Measurements from ENCODE around the gene IFITM2.
"Not testable (repeated sequence)": the region's sequence is repeated elsewhere in the genome, so short reads cannot be mapped to it uniquely, and the experiment has no call there.

The IFITM2 gene

GRCh38 chr11:311013-311748 lies 3.6 kb downstream of the IFITM2 start:
- not testable (repeated sequence) for DNase-seq

DNA sequence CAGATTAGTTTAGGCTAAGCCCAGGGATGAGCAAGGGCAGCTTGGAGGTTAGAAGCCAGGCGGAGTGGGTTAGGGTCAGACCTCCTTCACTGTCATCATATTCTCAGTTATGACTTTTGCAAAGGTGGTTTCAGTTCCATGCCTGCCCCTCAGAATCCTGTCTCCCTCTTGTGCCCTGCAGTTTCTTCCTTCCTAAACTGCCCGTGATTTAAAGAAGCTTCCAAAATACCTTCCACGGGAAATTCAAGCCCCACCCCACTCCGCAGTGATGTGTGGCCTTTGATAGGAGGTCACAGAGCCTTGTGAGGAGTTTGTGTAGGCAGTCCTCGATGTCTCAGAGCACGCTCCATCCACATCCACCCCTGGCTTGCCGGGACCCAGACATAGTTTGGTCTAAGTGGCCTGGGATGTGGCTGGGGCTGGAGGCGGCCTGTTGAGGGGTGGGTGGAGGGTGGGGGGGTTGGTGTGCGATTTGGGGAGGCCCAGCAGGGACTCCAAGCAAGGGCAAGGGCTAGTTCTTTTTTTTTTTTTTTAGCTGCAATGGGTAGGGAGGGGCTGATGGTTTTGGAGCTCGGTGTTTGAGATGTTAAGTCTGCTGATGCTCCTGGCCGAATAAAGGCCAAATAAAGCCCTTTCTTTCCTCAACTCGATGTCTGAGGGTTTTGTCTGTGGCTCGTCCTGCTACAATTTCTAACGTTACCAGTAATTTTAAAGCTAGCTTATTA lies 4.6 kb downstream of the IFITM2 start:
- no peak for DNase-seq

DNA sequence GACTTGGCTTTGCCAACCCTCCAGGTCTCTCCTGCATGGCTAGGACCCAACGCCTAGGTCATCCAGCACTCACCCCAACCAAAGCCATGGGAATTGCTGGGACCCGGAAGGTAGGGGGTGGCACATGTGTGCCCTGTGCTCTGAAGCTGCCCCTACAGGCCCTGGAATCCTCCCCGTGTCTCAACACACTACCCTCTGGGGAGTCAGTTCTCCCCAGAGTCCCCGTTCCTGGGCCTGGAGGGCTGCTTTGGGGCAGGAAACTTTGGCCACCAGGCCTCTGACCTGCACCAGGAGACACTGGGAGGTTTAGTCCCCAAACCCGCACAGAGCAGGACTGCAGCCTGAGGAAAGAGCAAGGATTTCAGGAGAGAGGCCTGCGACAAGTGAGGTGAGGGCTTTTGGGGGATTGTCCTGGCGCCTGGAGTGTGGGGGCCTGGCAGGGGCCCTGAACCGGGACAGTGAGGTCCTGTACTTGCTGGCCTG lies 5.7 kb downstream of the IFITM2 start:
- no peak for DNase-seq

GRCh38 chr11:313787-314553 lies 6.4 kb downstream of the IFITM2 start, which contains the start of gene IFITM1:
IFITM1 (plus strand) TSS chr11:314040; CDS start chr11:314171, 131 bp downstream.
- DNase-seq: peak; percentile 95

- not testable (repeated sequence) for DNase-seq
Observed at GRCh38 chr11:314554-314875, 6.9 kb downstream of the IFITM2 start.

DNA sequence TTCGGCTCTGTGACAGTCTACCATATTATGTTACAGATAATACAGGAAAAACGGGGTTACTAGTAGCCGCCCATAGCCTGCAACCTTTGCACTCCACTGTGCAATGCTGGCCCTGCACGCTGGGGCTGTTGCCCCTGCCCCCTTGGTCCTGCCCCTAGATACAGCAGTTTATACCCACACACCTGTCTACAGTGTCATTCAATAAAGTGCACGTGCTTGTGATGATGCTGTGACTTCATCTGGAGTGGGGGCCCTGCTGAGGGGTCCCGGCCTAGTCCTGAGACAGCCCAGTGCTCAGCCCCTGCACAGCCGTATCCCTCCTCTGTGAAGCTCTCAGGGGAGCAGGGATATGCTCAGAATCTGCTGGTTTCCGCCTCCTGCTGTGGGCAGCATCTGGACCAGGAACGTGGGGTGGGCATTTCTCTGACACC lies 7.5 kb downstream of the IFITM2 start:
- no peak for DNase-seq

GRCh38 chr11:315516-315994 lies 7.9 kb downstream of the IFITM2 start:
- DNase-seq: no peak

DNA sequence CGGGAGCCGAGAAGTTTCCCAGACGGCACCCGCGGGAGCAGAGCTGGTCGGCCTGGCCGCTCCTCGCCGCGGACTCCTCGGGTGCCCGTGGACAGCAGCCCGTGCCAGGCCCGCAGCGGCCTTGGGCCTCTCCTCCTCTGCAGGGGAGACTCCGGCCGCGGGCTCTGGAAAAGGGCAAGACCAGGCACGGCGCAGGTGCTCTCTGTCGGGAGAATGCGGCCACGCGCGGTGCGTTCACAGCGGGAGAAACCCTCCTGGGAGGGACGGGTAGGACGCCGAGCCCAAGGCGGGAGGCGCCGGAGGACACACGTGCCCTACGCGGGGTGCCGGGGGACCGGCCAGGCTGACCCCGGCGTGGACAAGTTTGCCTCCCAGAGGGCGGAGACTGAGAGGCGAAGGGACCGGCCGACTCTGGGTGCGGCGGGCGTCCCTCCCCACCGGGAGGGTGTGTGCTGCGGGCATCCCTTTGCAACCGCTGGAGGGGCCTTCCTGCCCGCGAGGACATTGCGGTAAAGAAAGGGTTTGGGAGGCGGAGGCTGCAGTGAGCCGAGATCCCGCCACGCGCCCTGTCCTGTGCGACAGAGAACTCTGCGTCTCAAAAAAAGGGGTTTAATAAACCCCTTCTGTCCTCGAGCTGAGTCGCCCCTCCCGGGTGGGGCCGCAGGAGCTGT lies 8.6 kb downstream of the IFITM2 start:
- DNase-seq: no peak

DNA sequence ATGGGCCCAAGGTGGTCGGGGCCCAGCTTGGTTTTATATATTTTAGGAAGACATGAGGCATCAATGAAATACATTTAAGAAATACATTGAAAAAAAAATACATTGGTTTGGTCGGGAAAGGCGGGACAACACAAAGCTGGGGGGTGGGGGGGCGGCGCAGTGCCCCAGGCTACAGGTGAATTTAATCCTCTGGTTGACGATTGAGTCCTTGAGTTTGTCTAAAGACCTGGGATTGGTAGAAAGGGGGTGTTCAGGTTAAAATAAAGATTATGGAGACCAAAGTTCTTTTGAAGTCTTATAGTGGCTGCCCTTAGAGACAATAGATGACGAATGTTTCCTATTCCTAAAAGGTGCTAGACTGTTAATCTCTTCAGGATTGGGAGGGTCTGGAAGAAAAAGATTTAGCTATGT lies 9.3 kb downstream of the IFITM2 start:
- DNase-seq: no peak

- not testable (repeated sequence) for DNase-seq
Observed at GRCh38 chr11:317668-318404, 10.2 kb downstream of the IFITM2 start.

DNA sequence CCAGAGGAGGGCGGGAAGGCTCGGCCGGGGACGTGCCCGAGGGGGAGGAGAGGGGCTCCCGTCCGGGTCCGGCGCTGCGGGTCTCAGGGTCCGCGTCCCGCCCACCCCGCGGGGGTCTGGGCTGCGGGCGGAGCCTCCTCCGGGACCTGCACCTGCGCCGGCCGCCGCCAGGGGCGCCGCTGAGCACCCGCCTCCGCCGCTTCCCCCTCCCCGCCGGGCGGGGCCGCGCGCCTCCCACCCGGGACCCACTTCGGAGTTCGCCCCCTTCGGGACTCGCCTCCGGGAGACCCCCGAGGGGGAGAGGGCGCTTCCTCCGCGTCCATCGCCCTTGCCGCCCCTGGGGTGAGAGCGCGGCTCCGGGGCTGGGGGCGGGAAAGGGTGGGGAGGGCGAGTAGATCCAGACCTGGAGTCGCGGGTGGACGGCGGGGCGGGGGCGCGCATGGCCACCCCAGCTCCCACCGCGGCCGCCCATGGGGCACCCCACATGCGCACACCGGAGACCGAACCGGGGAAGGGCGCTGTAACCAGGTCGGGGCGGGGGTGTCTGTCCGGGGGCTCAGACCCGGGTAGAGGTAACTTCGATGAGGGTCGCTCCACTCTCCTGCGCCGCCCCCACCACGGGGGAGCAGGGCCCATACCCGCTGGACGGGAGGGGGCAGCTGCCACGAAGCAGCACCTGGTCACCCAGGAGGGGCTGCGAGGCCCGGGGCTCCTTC lies 10.9 kb downstream of the IFITM2 start:
- DNase-seq: not testable (repeated sequence)

DNA sequence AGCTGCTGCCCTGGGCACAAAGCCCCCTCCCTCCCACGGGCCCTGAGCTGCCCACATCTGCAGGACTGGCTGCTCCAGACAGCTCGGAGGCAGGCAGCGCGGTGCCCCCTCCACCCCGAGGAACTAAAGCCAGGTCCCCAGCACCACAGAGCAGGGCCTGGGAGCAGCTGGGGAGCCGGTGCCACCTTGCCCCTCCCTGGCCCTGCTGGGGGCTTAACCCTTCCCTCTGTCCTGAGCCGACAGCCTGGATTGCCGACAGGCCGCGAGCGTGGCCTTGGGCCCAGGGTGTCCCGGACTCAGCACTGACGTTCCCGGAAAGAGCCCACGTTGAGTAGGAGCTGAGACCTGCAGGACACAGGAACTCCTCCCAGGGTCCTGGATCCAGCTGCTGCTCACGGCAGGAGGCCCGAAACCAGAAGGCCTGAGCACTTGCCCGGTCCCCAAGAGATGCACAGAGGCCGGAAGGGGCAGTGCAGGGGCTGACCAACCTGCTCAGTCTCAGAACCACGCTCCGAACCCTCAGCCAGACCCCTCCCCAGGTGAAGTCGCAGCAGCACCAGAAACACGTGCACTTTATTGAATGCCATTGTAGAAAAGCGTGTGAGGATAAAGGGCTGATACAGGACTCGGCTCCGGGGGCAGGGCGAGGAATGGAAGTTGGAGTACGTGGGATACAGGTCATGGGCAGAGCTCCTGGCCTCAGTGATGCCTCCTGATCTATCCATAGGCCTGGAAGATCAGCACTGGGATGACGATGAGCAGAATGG lies 11.7 kb downstream of the IFITM2 start:
- not testable (repeated sequence) for DNase-seq

DNA sequence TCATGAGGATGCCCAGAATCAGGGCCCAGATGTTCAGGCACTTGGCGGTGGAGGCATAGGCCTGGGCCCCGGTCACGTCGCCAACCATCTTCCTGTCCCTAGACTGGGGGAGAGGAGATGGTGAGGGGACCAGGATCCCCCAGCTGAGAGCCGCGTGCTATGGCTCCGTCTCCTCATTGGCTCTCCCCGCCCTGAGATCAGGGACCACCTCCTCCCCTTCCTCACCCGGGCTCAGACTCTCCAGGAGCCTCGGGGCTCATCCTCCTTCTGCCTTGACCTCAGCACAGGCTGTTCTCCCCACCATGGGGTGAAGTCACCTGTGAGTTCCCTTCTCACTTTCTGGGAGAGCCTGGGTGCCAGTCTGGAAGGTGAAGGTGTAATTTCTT lies 12.3 kb downstream of the IFITM2 start:
- DNase-seq: not testable (repeated sequence)

- DNase-seq: no peak
Observed at GRCh38 chr11:324156-324555, 16.5 kb downstream of the IFITM2 start.

DNA sequence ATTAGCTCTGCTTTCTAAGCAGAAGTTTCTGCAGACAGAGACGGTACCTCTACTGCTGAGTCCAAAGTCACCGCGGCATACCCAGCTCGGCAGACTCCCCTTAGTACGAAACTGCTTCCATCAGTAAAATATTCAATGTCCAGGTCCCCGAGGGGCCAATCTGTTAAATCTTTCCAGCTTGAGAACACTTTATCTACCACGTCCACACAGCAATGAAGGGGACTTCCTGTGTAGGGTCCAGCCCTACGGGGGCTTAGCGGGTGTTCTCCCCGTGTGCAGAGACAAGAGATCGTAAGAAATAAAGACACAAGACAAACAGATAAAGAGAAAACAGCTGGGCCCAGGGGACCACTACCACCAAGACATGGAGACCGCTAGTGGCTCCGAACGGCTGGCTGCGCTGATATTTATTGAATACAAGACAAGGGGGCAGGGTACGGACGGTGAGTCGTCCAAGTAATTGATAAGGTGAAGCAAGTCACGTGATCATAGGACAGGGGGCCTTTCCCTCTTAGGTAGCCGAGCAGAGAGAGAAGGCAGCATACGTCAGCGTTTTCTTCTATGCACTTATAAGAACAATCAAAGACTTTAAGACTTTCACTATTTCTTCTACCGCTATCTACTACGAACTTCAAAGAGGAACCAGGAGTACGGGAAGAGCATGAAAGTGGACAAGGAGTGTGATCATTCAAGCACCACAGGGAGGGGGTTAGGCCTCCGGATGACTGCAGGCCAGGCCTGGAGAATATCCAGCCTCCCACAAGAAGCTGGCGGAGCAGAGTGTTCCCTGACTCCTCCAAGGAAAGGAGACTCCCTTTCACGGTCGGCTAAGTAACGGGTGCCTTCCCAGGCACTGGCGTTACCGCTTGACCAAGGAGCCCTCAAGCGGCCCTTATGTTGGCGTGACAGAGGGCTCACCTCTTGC lies 17.2 kb downstream of the IFITM2 start:
- DNase-seq: not testable (repeated sequence)

GRCh38 chr11:325796-326591 lies 18.4 kb downstream of the IFITM2 start:
- DNase-seq: no peak

DNA sequence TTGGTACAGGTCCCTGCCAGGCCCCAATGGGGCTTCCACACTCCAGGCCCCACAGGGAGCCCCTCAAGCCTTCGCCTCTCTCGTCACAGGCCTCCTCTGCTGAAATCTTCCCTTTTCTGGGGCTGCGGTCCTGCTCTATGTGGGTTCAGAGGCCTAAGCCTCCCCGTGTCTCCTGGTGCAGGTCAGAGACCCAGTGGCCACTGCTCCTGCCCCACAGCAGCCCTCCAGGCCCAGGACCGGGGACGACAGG lies 18.9 kb downstream of the IFITM2 start:
- no peak for DNase-seq

DNA sequence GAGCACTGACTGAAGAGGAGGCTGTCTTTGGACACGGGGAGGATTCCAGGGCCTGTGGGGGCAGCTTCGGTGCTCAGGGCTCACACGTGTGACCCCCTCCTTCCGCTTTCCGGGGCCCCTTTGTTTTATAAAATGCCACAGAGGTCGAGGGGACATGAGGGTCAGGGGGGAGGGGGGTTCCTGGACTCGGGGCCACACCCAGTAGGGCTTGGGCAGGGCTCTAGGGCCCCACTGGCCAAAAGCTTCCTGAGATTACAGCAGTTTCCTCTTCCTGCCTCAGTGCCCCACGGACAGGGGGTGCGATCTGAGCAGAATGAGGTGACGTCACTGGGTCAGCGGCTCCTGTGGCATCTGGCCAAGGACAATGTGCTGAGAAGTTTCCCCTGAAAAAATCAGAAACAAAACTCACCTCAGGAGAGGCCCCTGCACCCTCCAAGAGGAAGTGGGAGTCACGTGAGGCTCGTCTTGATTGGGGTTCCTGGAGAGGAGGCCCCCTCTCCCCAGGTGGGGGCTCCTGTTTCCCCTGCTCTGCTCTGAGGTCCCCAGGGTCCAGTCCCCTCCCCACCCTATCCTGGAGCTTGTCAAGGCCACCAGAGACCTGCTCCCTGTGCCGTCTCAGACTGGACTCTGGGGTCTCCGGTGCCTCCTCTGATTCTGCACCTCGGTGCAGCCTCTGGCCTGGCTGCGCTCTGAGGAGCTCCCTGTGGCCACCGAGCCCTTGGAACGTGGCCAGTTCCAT lies 19.4 kb downstream of the IFITM2 start:
- DNase-seq: peak; percentile 55 to 61
